HCT116 (cell line): ENCODE results near the gene ESR1.

ENCODE experiments used
- CTCF ChIP-seq, 3 experiments: fragments of 200-600 bp in 1 of 3; sonication (generic) in 1 of 3; IDR thresholded peaks in 2 of 3; conservative IDR thresholded peaks in 1 of 3; 2 replicates each; pipeline ENCODE4 v1.5.1; 2012 to 2017; ENCODE audit warnings: low read depth in 2 of 3, low read length in 2 of 3, antibody characterized with exemption in 1 of 3, borderline replicate concordance in 1 of 3, control low read depth in 1 of 3, mild to moderate bottlenecking in 1 of 3, mixed read lengths in 1 of 3, mixed run types in 1 of 3, moderate library complexity in 1 of 3; ENCODE audit not compliant: insufficient read depth in 1 of 3
- EZH2 ChIP-seq: fragments of 200-600 bp; sonication (generic); IDR thresholded peaks from 2 replicates; pipeline ENCODE4 v1.6.1; 2017; ENCODE audit warnings: antibody characterized with exemption, mixed run types
- REST ChIP-seq: IDR thresholded peaks from 2 replicates; pipeline ENCODE4 v1.6.1; 2012; ENCODE audit warnings: low read depth

- TF ChIP-seq EZH2: no peak
- no peak for TF ChIP-seq REST
- TF ChIP-seq CTCF (IDR thresholded peaks at IDR 0.05 in 2 of 3, conservative IDR thresholded peaks at IDR 0.05 in 1 of 3; ENCODE audit: borderline replicate concordance in 1 of 3, insufficient read depth in 1 of 3, low read depth in 2 of 3, low read length in 2 of 3): no peak
These were observed 2.7 kb upstream of the ESR1 start for GRCh38 chr6:151804585-151805285.
